Fibroblast of the aortic adventitia (primary cell): ENCODE measurements around the gene SFXN1. TPM values are rescaled to one million over a fixed set of nuclear protein-coding genes. Genes with fewer than 3 reads are reported as not detected.
A peak's percentile ranks its signal among the peaks of the same experiment; 100 is the strongest.

ENCODE experiments used
- DNase-seq: peaks from one replicate; pipeline ENCODE4 v3.0.0-alpha.2; 2010; ENCODE audit warnings: low read depth
- H3K4me3 ChIP-seq: 2 replicates; pipeline ENCODE4 v1.5.1; 2011; ENCODE audit warnings: low read depth, mild to moderate bottlenecking, control low read depth, low read length, moderate library complexity
- total RNA-seq: library from RNA; depleted of rRNA; stranded (reverse); fragments of >200 nt; gene quantifications from 2 replicates; pipeline ENCODE4 v1.2.3, GENCODE V29; 2012; ENCODE audit warnings: low replicate concordance
- TF ChIP-seq, protein P1 (sequence below): IDR thresholded peaks from 2 replicates; pipeline ENCODE4 v1.5.1; 2011; ENCODE audit warnings: mild to moderate bottlenecking, low read length, control low read depth, inconsistent platforms; ENCODE audit not compliant: insufficient read depth

The SFXN1 gene
- total RNA-seq, 1 donor = 74.7 TPM

DNA sequence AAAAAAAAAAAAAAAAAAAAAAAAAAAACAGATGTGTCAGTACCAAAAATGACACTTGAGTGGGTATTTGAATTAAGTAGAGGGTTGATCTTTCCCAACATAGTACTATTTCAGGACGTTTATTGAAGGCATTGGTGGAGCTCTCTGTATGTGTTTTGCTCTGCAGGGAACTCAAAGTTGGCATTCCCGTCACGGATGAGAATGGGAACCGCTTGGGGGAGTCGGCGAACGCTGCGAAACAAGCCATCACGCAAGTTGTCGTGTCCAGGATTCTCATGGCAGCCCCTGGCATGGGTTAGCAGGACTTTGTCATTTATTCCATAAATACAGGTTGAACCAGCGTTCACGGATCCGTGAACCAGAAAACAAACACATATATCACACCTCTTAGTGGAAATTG lies 34.9 kb downstream of the SFXN1 start:
- DNase-seq = no peak
- TF ChIP-seq, protein P1, sequence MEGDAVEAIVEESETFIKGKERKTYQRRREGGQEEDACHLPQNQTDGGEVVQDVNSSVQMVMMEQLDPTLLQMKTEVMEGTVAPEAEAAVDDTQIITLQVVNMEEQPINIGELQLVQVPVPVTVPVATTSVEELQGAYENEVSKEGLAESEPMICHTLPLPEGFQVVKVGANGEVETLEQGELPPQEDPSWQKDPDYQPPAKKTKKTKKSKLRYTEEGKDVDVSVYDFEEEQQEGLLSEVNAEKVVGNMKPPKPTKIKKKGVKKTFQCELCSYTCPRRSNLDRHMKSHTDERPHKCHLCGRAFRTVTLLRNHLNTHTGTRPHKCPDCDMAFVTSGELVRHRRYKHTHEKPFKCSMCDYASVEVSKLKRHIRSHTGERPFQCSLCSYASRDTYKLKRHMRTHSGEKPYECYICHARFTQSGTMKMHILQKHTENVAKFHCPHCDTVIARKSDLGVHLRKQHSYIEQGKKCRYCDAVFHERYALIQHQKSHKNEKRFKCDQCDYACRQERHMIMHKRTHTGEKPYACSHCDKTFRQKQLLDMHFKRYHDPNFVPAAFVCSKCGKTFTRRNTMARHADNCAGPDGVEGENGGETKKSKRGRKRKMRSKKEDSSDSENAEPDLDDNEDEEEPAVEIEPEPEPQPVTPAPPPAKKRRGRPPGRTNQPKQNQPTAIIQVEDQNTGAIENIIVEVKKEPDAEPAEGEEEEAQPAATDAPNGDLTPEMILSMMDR = no peak
- H3K4me3 ChIP-seq = no peak overlapping the region

DNA sequence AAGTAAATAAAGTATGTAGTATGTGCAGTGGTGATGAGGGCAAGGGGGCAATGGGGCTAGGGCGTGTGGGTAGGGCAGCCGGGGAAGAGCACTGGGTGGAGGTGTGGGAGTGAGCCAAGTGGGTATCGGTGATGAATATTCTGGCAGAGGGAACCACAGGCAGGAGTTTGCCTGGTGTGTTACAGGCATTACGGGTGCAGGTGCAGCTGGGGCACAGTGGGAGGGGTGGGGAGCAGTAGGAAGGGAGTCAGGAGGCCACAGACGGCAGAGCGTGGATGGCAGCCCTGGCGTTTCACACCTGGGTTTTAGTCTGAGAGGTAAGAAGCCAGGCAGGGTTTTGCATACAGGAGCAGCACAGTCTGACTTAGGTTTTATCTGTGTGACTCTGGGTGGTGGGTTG lies 35.4 kb downstream of the SFXN1 start:
- no peak for DNase-seq
- TF ChIP-seq, protein P1 = no peak
- no peak overlapping the region for H3K4me3 ChIP-seq

DNA sequence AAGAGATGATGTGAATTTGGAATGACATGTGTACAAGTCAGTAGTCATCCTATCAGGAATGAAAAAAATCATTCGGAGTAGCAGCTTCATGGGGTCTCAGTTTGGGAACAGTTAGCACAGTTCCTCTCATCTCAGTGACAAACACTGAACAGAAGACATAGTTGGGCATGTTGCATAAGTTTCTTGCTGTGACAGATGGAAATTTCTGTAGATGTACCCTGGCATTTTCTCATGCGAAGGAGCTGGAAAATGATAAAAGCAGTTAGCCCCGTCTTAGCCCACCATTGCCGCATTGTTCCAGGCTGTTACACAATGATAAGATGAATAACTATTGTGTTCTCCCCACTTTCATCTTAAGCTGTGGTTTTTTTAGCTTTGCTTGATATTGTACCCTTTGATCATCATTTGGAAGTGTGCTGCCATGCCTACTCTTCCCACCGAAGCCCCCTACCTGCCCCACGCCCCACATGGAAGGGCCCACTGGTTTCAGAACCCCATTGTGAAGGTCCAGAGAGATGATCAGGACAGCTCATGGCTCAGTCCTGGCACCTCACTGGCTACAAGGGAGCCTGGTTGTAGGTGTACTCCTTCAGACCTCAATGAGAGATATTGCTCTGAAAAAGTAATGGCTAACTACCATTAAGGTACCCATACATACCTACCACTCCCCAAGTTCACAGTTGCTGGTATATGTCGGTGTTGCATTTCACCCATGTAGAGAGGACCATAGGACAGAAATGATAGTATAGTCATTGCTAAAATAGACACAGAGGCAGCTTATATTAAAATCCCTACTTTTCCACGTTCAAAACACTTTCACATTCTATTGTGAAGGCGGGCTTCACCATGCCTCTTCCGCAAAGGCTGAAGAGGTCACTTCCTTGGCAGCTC lies 38.8 kb downstream of the SFXN1 start:
- H3K4me3 ChIP-seq = no peak overlapping the region
- no peak for DNase-seq
- TF ChIP-seq, protein P1 = no peak

DNA sequence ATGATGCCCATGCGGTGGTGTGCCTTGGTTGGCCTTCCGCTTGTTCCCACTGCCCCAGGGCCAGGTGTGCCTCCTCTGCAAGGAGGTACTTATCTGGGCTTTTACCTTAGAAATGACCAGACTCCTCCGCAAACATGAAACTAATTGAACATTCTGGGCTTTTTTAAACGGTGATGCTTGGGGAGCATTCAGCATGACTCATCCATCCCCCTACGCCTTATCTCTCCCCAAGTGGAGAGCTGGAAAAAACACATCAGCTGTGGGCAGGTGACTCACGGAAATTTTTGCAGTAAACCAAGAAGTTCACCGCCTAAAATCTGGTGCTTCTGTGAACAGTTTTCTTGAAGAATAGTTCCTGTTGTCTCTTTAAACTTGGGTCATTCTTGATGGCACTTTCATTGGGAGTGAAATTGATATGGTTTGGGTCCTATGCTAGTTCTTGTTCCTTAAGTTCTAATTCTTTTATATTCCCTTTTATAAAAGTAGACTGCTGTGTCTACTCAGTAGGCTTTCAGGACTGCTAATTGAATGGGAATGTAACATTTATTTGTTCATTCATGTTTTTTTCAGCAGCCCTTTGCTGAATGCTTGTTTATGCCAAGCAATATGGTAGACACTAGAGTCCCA lies 39.6 kb downstream of the SFXN1 start:
- peak; percentile 82 for DNase-seq
- TF ChIP-seq, protein P1 = no peak
- no peak overlapping the region for H3K4me3 ChIP-seq

DNA sequence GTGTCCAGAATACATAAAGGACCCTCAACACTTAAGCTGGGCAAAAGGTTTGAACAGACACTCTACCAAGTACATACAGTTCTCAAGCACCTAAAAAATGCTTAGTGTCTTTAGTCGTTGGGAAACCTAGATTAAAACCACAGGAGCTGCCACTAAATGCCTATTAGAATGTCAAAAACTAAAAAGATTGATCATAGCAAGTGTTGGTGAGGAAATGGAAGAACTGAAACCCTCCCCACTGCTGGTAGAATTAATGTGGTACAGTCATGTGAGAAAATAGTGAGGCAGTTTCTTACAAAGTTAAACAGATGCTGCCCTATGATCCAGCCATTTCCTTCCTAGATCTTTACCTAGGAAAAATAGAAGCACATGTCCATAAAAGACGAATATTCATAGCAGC lies 40.6 kb downstream of the SFXN1 start:
- no peak overlapping the region for H3K4me3 ChIP-seq
- TF ChIP-seq, protein P1 = no peak

DNA sequence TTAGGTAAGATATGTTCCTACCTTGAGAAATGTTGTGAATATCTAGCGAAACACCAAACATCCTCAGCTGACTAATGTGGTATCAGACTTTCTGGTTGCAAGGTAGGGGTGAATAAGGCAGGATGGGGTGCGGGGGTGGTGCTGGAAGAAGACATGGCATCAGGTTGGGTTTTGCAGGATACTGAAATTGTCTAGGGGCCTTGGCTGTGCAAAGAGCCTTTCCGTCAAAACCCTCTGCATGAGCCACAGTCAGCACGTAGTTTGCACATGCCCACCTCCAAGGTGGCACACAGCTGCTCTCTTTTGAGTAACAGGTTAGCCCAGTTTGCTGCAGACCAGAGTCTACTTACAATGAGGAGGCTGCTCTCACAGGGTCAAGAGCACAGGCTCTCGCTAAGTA lies 42.0 kb downstream of the SFXN1 start:
- no peak for DNase-seq
- H3K4me3 ChIP-seq = no peak overlapping the region
- TF ChIP-seq, protein P1 = no peak

More for the DNA sequence above, 40.6 kb downstream of the SFXN1 start:
- no peak for DNase-seq
